HL-60 (cell line): ENCODE measurements around the gene SLC43A1.

Source experiments
- CTCF ChIP-seq: IDR thresholded peaks from one replicate; pipeline ENCODE4 v1.5.1; 2011; ENCODE audit warnings: low read length, control low read depth, inconsistent platforms; ENCODE audit not compliant: insufficient read depth
- POLR2AphosphoS5 ChIP-seq: IDR thresholded peaks from 2 replicates; pipeline ENCODE4 v1.6.1; 2012; ENCODE audit warnings: low read depth
- REST ChIP-seq: IDR thresholded peaks from 2 replicates; pipeline ENCODE4 v1.6.1; 2012; ENCODE audit warnings: low read depth; ENCODE audit not compliant: insufficient replicate concordance
- SPI1 ChIP-seq: IDR thresholded peaks from 2 replicates; pipeline ENCODE4 v1.6.1; 2012; ENCODE audit warnings: low read depth, mild to moderate bottlenecking, borderline replicate concordance

GRCh38 chr11:57546451-57546850 is 30.9 kb upstream of the SLC43A1 start:
- TF ChIP-seq CTCF (no peak), POLR2AphosphoS5 (no peak), REST (no peak), SPI1 (no peak)
